Measurements from ENCODE around the gene DGKD. TPM values are rescaled to one million over a fixed set of nuclear protein-coding genes. Genes with fewer than 3 reads are reported as not detected.
"Not testable (repeated sequence)": the region's sequence is repeated elsewhere in the genome, so short reads cannot be mapped to it uniquely, and the experiment has no call there.

Gene DGKD
- polyA plus RNA-seq, 1 donor = 20.7 TPM

- H3K4me1 ChIP-seq (ENCODE audit: control insufficient read depth, insufficient read depth, low read length) = peaks cover 9% of the 10 kb centered on the region
- peak in 1 of 2 donors; percentile 25 for DNase-seq
- no peaks in the 10 kb centered on the region for H3K9me3 ChIP-seq (ENCODE audit: control insufficient read depth, low read depth, low read length)
- H3K4me3 ChIP-seq (ENCODE audit: low read length) = no peak overlapping the region
- H3K36me3 ChIP-seq (ENCODE audit: control insufficient read depth, insufficient read depth, low read length) = peaks cover 3% of the 10 kb centered on the region
- no peak overlapping the region for H3K27ac ChIP-seq (ENCODE audit: low read length)
- no peaks in the 10 kb centered on the region for H3K27me3 ChIP-seq (ENCODE audit: control insufficient read depth, insufficient read depth, low read length)
- WGBS (ENCODE audit: insufficient coverage, low lambda C conversion rate) = 62% methylated on average over 2 of the region's 8 CpGs
Measured at GRCh38 chr2:233372855-233373254, 18.6 kb downstream of the DGKD start.

- Histone ChIP-seq H3K36me3 (ENCODE audit: control insufficient read depth, insufficient read depth, low read length) (peaks cover 3% of the 10 kb centered on the region), H3K27me3 (ENCODE audit: control insufficient read depth, insufficient read depth, low read length) (no peaks in the 10 kb centered on the region), H3K4me3 (ENCODE audit: low read length) (no peak overlapping the region), H3K27ac (ENCODE audit: low read length) (no peak overlapping the region), H3K4me1 (ENCODE audit: control insufficient read depth, insufficient read depth, low read length) (peaks cover 9% of the 10 kb centered on the region), H3K9me3 (ENCODE audit: control insufficient read depth, low read depth, low read length) (no peaks in the 10 kb centered on the region)
- WGBS (ENCODE audit: insufficient coverage, low lambda C conversion rate) = 44% methylated on average over 1 of the region's 5 CpGs
- no peak for DNase-seq
Measured at GRCh38 chr2:233373316-233373715, 19.0 kb downstream of the DGKD start.

- not testable (repeated sequence) for H3K27me3 ChIP-seq (ENCODE audit: control insufficient read depth, insufficient read depth, low read length); H3K9me3 ChIP-seq (ENCODE audit: control insufficient read depth, low read depth, low read length); H3K4me1 ChIP-seq (ENCODE audit: control insufficient read depth, insufficient read depth, low read length); H3K36me3 ChIP-seq (ENCODE audit: control insufficient read depth, insufficient read depth, low read length); H3K4me3 ChIP-seq (ENCODE audit: low read length); DNase-seq; H3K27ac ChIP-seq (ENCODE audit: low read length)
- WGBS (ENCODE audit: insufficient coverage, low lambda C conversion rate) = no CpG with 5 or more reads among the region's 11 CpGs
Measured at GRCh38 chr2:233374776-233375175, 20.5 kb downstream of the DGKD start.

- DNase-seq = peak in 1 of 2 donors; percentile 59
- WGBS (ENCODE audit: insufficient coverage, low lambda C conversion rate) = no CpG with 5 or more reads among the region's 10 CpGs
Measured at GRCh38 chr2:233375490-233376314, 21.4 kb downstream of the DGKD start.

GRCh38 chr2:233379034-233379433 lies 24.7 kb downstream of the DGKD start:
- DNase-seq = no peak
- Histone ChIP-seq H3K4me3 (ENCODE audit: low read length) (no peak overlapping the region), H3K9me3 (ENCODE audit: control insufficient read depth, low read depth, low read length) (no peaks in the 10 kb centered on the region), H3K4me1 (ENCODE audit: control insufficient read depth, insufficient read depth, low read length) (peaks cover 9% of the 10 kb centered on the region), H3K27me3 (ENCODE audit: control insufficient read depth, insufficient read depth, low read length) (no peaks in the 10 kb centered on the region), H3K36me3 (ENCODE audit: control insufficient read depth, insufficient read depth, low read length) (no peaks in the 10 kb centered on the region), H3K27ac (ENCODE audit: low read length) (no peak overlapping the region)
- WGBS (ENCODE audit: insufficient coverage, low lambda C conversion rate) = 80% methylated on average over 1 of the region's 6 CpGs

More at GRCh38 chr2:233375490-233376314, 21.4 kb downstream of the DGKD start:
- H3K4me3 ChIP-seq (ENCODE audit: low read length) = no peak overlapping the region
- H3K4me1 ChIP-seq (ENCODE audit: control insufficient read depth, insufficient read depth, low read length) = peaks cover 9% of the 10 kb centered on the region
- H3K9me3 ChIP-seq (ENCODE audit: control insufficient read depth, low read depth, low read length) = no peaks in the 10 kb centered on the region
- no peaks in the 10 kb centered on the region for H3K27me3 ChIP-seq (ENCODE audit: control insufficient read depth, insufficient read depth, low read length)
- H3K27ac ChIP-seq (ENCODE audit: low read length) = no peak overlapping the region
- peaks cover 3% of the 10 kb centered on the region for H3K36me3 ChIP-seq (ENCODE audit: control insufficient read depth, insufficient read depth, low read length)

- no peak overlapping the region for H3K27ac ChIP-seq (ENCODE audit: low read length)
- peaks cover 9% of the 10 kb centered on the region for H3K4me1 ChIP-seq (ENCODE audit: control insufficient read depth, insufficient read depth, low read length)
- no peaks in the 10 kb centered on the region for H3K27me3 ChIP-seq (ENCODE audit: control insufficient read depth, insufficient read depth, low read length)
- no CpG with 5 or more reads among the region's 1 CpG for WGBS (ENCODE audit: insufficient coverage, low lambda C conversion rate)
- no peaks in the 10 kb centered on the region for H3K36me3 ChIP-seq (ENCODE audit: control insufficient read depth, insufficient read depth, low read length)
- no peak for DNase-seq
- H3K9me3 ChIP-seq (ENCODE audit: control insufficient read depth, low read depth, low read length) = no peaks in the 10 kb centered on the region
- H3K4me3 ChIP-seq (ENCODE audit: low read length) = no peak overlapping the region
Measured at GRCh38 chr2:233379441-233379840, 25.1 kb downstream of the DGKD start.

GRCh38 chr2:233380132-233380895 lies 26.0 kb downstream of the DGKD start:
- H3K4me3 ChIP-seq (ENCODE audit: low read length) = no peak overlapping the region
- DNase-seq = no peak
- WGBS (ENCODE audit: insufficient coverage, low lambda C conversion rate) = 50% methylated on average over 1 of the region's 13 CpGs

GRCh38 chr2:233380995-233381637 lies 26.8 kb downstream of the DGKD start:
- Histone ChIP-seq H3K4me3 (ENCODE audit: low read length) (no peak overlapping the region), H3K27me3 (ENCODE audit: control insufficient read depth, insufficient read depth, low read length) (no peaks in the 10 kb centered on the region), H3K9me3 (ENCODE audit: control insufficient read depth, low read depth, low read length) (no peaks in the 10 kb centered on the region), H3K4me1 (ENCODE audit: control insufficient read depth, insufficient read depth, low read length) (no peaks in the 10 kb centered on the region), H3K36me3 (ENCODE audit: control insufficient read depth, insufficient read depth, low read length) (no peaks in the 10 kb centered on the region), H3K27ac (ENCODE audit: low read length) (no peak overlapping the region)
- 100% methylated on average over 1 of the region's 11 CpGs for WGBS (ENCODE audit: insufficient coverage, low lambda C conversion rate)
- DNase-seq = no peak

More at GRCh38 chr2:233380132-233380895, 26.0 kb downstream of the DGKD start:
- peaks cover 7% of the 10 kb centered on the region for H3K4me1 ChIP-seq (ENCODE audit: control insufficient read depth, insufficient read depth, low read length)
- no peak overlapping the region for H3K27ac ChIP-seq (ENCODE audit: low read length)
- H3K27me3 ChIP-seq (ENCODE audit: control insufficient read depth, insufficient read depth, low read length) = no peaks in the 10 kb centered on the region
- no peaks in the 10 kb centered on the region for H3K9me3 ChIP-seq (ENCODE audit: control insufficient read depth, low read depth, low read length)
- H3K36me3 ChIP-seq (ENCODE audit: control insufficient read depth, insufficient read depth, low read length) = no peaks in the 10 kb centered on the region

- no peaks in the 10 kb centered on the region for H3K9me3 ChIP-seq (ENCODE audit: control insufficient read depth, low read depth, low read length)
- no peak for DNase-seq
- H3K4me3 ChIP-seq (ENCODE audit: low read length) = no peak overlapping the region
- H3K27ac ChIP-seq (ENCODE audit: low read length) = no peak overlapping the region
- H3K4me1 ChIP-seq (ENCODE audit: control insufficient read depth, insufficient read depth, low read length) = no peaks in the 10 kb centered on the region
- H3K27me3 ChIP-seq (ENCODE audit: control insufficient read depth, insufficient read depth, low read length) = no peaks in the 10 kb centered on the region
- WGBS (ENCODE audit: insufficient coverage, low lambda C conversion rate) = 80% methylated on average over 1 of the region's 4 CpGs
- no peaks in the 10 kb centered on the region for H3K36me3 ChIP-seq (ENCODE audit: control insufficient read depth, insufficient read depth, low read length)
Measured at GRCh38 chr2:233381638-233381995, 27.3 kb downstream of the DGKD start.

- no peaks in the 10 kb centered on the region for H3K9me3 ChIP-seq (ENCODE audit: control insufficient read depth, low read depth, low read length)
- DNase-seq = no peak
- H3K36me3 ChIP-seq (ENCODE audit: control insufficient read depth, insufficient read depth, low read length) = no peaks in the 10 kb centered on the region
- peaks cover 10% of the 10 kb centered on the region for H3K4me1 ChIP-seq (ENCODE audit: control insufficient read depth, insufficient read depth, low read length)
- WGBS (ENCODE audit: insufficient coverage, low lambda C conversion rate) = no CpG with 5 or more reads among the region's 10 CpGs
- H3K27me3 ChIP-seq (ENCODE audit: control insufficient read depth, insufficient read depth, low read length) = no peaks in the 10 kb centered on the region
- no peak overlapping the region for H3K27ac ChIP-seq (ENCODE audit: low read length)
- no peak overlapping the region for H3K4me3 ChIP-seq (ENCODE audit: low read length)
Measured at GRCh38 chr2:233384015-233384414, 29.7 kb downstream of the DGKD start.

Data from large intestine (tissue), 3 donors.